Fibroblast of lung (primary cell): Measurements from ENCODE around the gene LZTR1. TPM values are rescaled to one million over a fixed set of nuclear protein-coding genes. Genes with fewer than 3 reads are reported as not detected.

Experiments
- DNase-seq, 2 donors: peaks; one replicate each; pipeline versions ENCODE4 v3.0.0 to v3.0.0-alpha.2; 2010; ENCODE audit warnings: low read depth in 2 of 2
- H2AFZ ChIP-seq: 2 replicates; pipeline ENCODE4 v1.5.1; 2012; ENCODE audit warnings: low read length, control low read depth, inconsistent platforms
- H3K27ac ChIP-seq: 2 replicates; pipeline ENCODE4 v1.5.1; 2011; ENCODE audit warnings: low read length, control low read depth; ENCODE audit not compliant: insufficient read depth
- H3K27me3 ChIP-seq: 2 replicates; pipeline ENCODE4 v1.5.1; 2011; ENCODE audit warnings: mild to moderate bottlenecking, low read length; ENCODE audit not compliant: control insufficient read depth, insufficient read depth
- H3K36me3 ChIP-seq: 2 replicates; pipeline ENCODE4 v1.5.1; 2011; ENCODE audit warnings: low read length; ENCODE audit not compliant: control insufficient read depth, insufficient read depth
- H3K4me1 ChIP-seq: 2 replicates; pipeline ENCODE4 v1.5.1; 2011; ENCODE audit warnings: low read length; ENCODE audit not compliant: control insufficient read depth, insufficient read depth; ENCODE audit errors: extremely low read depth
- H3K4me2 ChIP-seq: 2 replicates; pipeline ENCODE4 v1.5.1; 2011; ENCODE audit warnings: low read length, control low read depth; ENCODE audit not compliant: insufficient read depth; ENCODE audit errors: extremely low read depth
- H3K4me3 ChIP-seq, 4 experiments: fragments of 200-600 bp in 1 of 4; sonication (generic) in 1 of 4; replicated peaks in 1 of 4; 2 replicates each; pipeline ENCODE4 v1.5.1; 2011 to 2016; ENCODE audit warnings: low read length in 4 of 4, low read depth in 3 of 4, mild to moderate bottlenecking in 3 of 4, control low read depth in 2 of 4, inconsistent platforms in 1 of 4, mixed read lengths in 1 of 4; ENCODE audit not compliant: insufficient read depth in 1 of 4; ENCODE audit errors: control extremely low read depth in 1 of 4
- H3K79me2 ChIP-seq: 2 replicates; pipeline ENCODE4 v1.5.1; 2012; ENCODE audit warnings: mild to moderate bottlenecking, low read length, inconsistent platforms; ENCODE audit not compliant: control insufficient read depth, insufficient read depth
- H3K9ac ChIP-seq: 2 replicates; pipeline ENCODE4 v1.5.1; 2011; ENCODE audit warnings: mild to moderate bottlenecking, low read length, control low read depth; ENCODE audit not compliant: insufficient read depth
- H3K9me3 ChIP-seq: 2 replicates; pipeline ENCODE4 v1.5.1; 2012; ENCODE audit warnings: low read depth, low read length; ENCODE audit not compliant: control insufficient read depth, insufficient read depth
- H4K20me1 ChIP-seq: 2 replicates; pipeline ENCODE4 v1.5.1; 2011; ENCODE audit warnings: low read length; ENCODE audit not compliant: control insufficient read depth, insufficient read depth; ENCODE audit errors: extremely low read depth
- EZH2 ChIP-seq: IDR thresholded peaks from 2 replicates; pipeline ENCODE4 v1.5.1; 2012; ENCODE audit warnings: low read length, control low read depth, mild to moderate bottlenecking; ENCODE audit errors: missing control alignments
- polyA plus RNA-seq, 2 donors: library from polyadenylated mRNA; depleted of rRNA in 1 of 2; stranded (reverse) in 1 of 2; unstranded in 1 of 2; fragments of >200 nt; gene quantifications; 2 replicates each; pipeline ENCODE4 v1.2.1, GENCODE V29; 2011 to 2012; ENCODE audit warnings: missing spikeins in 1 of 2
- total RNA-seq: library from RNA; depleted of rRNA; stranded (reverse); fragments of >200 nt; gene quantifications from 2 replicates; pipeline ENCODE4 v1.2.1, GENCODE V29; 2014
- TF ChIP-seq, protein P1 (sequence below), 2 donors: IDR thresholded peaks in 1 of 2; conservative IDR thresholded peaks in 1 of 2; 1 replicate in 1 of 2; 2 replicates in 1 of 2; pipeline ENCODE4 v1.5.1; 2011 to 2012; ENCODE audit warnings: low read length in 2 of 2, control low read depth in 1 of 2, inconsistent platforms in 1 of 2, low read depth in 1 of 2, mild to moderate bottlenecking in 1 of 2

LZTR1 gene
- total and polyA plus RNA-seq, 2 donors (not counting 1 experiment from before 2014, with no cell fraction given), result 27.4 to 75.8 TPM

DNA sequence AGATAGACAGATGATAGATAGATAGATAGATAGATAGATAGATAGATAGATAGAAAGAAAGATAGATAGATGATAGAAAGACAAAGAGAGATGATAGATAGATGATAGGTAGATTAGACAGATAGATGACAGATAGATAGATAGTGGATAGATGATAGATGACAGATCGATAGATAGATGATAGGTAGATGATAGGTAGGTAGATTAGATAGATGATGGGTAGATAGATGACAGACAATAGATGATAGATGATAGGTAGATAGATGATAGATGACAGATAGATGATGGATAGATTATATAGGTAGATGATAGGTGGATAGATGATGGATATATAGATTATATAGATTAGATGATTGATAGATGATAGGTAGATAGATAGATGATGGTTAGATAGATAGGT lies 4.3 kb downstream of the LZTR1 start:
- Histone ChIP-seq H3K4me2 (no peak overlapping the region), H3K27me3 (no peaks in the 10 kb centered on the region), H3K4me1 (peaks cover 7% of the 10 kb centered on the region), H3K27ac (no peak overlapping the region), H3K4me3 (no peak overlapping the region), H4K20me1 (no peaks in the 10 kb centered on the region), H3K36me3 (peaks cover 14% of the 10 kb centered on the region), H3K9ac (no peak overlapping the region), H2AFZ (no peak overlapping the region), H3K79me2 (peaks cover 15% of the 10 kb centered on the region), H3K9me3 (no peaks in the 10 kb centered on the region)
- TF ChIP-seq, protein P1, sequence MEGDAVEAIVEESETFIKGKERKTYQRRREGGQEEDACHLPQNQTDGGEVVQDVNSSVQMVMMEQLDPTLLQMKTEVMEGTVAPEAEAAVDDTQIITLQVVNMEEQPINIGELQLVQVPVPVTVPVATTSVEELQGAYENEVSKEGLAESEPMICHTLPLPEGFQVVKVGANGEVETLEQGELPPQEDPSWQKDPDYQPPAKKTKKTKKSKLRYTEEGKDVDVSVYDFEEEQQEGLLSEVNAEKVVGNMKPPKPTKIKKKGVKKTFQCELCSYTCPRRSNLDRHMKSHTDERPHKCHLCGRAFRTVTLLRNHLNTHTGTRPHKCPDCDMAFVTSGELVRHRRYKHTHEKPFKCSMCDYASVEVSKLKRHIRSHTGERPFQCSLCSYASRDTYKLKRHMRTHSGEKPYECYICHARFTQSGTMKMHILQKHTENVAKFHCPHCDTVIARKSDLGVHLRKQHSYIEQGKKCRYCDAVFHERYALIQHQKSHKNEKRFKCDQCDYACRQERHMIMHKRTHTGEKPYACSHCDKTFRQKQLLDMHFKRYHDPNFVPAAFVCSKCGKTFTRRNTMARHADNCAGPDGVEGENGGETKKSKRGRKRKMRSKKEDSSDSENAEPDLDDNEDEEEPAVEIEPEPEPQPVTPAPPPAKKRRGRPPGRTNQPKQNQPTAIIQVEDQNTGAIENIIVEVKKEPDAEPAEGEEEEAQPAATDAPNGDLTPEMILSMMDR (conservative IDR thresholded peaks at IDR 0.05 in 1 of 2, IDR thresholded peaks at IDR 0.05 in 1 of 2; ENCODE audit: low read depth in 1 of 2, low read length in 2 of 2), result no peak
- no peak for TF ChIP-seq EZH2
- no peak for DNase-seq

DNA sequence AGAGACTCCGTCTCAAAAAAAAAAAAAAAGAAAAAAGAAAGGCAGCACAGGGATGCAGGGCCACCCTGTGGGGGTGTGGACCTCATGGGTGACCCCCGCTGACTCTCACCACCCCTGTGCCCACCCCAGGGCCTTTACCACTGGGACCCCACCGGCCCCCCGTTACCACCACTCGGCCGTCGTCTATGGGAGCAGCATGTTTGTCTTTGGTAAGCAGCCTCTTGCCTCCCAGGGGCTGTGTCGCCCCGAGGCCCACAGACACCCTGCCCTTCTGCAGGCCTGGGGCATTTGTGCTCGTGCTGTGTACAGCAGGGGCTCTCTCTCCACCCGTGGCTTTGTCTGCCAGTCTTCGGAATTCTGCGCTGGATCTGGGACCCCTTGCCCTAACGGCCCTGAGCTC lies 5.3 kb downstream of the LZTR1 start:
- Histone ChIP-seq H3K4me3 (no peak overlapping the region), H3K9ac (no peak overlapping the region), H3K27me3 (no peaks in the 10 kb centered on the region), H4K20me1 (no peaks in the 10 kb centered on the region), H3K27ac (no peak overlapping the region), H3K4me1 (peaks cover 6% of the 10 kb centered on the region), H2AFZ (no peak overlapping the region), H3K4me2 (no peak overlapping the region), H3K79me2 (peaks cover 14% of the 10 kb centered on the region), H3K9me3 (no peaks in the 10 kb centered on the region), H3K36me3 (peaks cover 23% of the 10 kb centered on the region)
- DNase-seq, result no peak
- no peak for TF ChIP-seq EZH2
- TF ChIP-seq, protein P1 (conservative IDR thresholded peaks at IDR 0.05 in 1 of 2, IDR thresholded peaks at IDR 0.05 in 1 of 2; ENCODE audit: low read depth in 1 of 2, low read length in 2 of 2), result no peak

DNA sequence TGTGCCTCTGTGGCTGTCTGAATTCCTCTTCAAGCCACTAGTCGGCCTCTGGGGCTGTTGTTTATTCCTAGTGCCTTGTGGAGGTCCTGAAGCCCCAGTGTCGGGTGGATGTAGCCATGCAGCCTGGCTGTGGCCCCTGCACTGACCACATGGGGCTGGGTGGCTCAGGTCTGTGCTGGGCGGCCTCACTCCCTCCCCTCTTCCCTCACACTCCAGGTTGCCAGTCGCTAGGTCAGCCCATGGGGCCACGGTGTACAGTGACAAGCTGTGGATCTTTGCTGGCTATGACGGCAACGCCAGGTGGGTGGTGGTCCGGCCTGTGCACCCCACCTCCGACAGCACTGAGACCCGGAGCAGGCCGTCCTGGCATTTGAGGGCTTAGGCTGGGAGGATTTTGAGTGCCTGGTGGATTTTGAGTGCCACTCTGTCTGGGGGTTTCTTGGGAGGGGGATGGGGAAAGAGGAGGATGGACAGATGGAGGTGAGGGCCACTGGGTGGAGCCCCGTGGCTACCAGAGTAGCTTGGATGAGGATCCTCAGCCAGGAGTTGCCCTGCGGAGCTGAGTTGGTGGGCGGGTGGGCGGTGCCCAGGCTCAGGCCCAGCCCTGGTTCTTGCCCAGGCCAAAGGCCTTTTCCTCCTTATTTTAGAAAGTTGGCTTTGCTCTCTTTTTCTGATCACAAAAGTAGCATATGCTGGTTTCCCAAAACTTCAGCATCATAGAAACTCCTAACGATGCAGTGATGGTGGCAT lies 6.7 kb downstream of the LZTR1 start:
- peaks cover 3% of the 10 kb centered on the region for H3K79me2 ChIP-seq

More for the DNA sequence above, 6.7 kb downstream of the LZTR1 start:
- DNase-seq, result no peak
- no peak overlapping the region for H3K4me2 ChIP-seq
- no peak overlapping the region for H2AFZ ChIP-seq
- no peak overlapping the region for H3K27ac ChIP-seq
- peaks cover 30% of the 10 kb centered on the region for H3K36me3 ChIP-seq
- H3K9me3 ChIP-seq, result no peaks in the 10 kb centered on the region
- H3K4me3 ChIP-seq, result no peak overlapping the region
- no peaks in the 10 kb centered on the region for H4K20me1 ChIP-seq
- peaks cover under 1% of the 10 kb centered on the region for H3K4me1 ChIP-seq
- no peaks in the 10 kb centered on the region for H3K27me3 ChIP-seq
- no peak for TF ChIP-seq EZH2
- TF ChIP-seq, protein P1 (conservative IDR thresholded peaks at IDR 0.05 in 1 of 2, IDR thresholded peaks at IDR 0.05 in 1 of 2; ENCODE audit: low read depth in 1 of 2, low read length in 2 of 2), result no peak
- no peak overlapping the region for H3K9ac ChIP-seq
